HepG2 (cell line): Measurements from ENCODE around the gene SCARB2. TPM values are rescaled to one million over a fixed set of nuclear protein-coding genes. Genes with fewer than 3 reads are reported as not detected.

Experiments
- ATAC-seq: fragments of 200-7000 bp; cut with Tn5 transposase; 3 replicates; pipeline ENCODE4 v1.9.1; 2020; ENCODE audit warnings: mild to moderate bottlenecking, moderate library complexity
- BruUV-seq: library from RNA; stranded (reverse); fragments of 400-500 nt; replicated peaks from 2 replicates; lab custom pipeline; 2021; lab: Mats Ljungman, UMichigan
- CTCF ChIA-PET: fragments of 300-600 bp; formaldehyde crosslinking; extraction: SDS; loops from one replicate; lab custom pipeline; 2021; ENCODE audit warnings: low total read pairs, inconsistent platforms, low intra/inter-chr PET ratio; lab: Yijun Ruan, JAX
- POLR2A ChIA-PET: fragments of 350-600 bp; sonication (Branson Sonifier 250); formaldehyde crosslinking; loops from one replicate; lab custom pipeline; 2020; ENCODE audit warnings: antibody characterized with exemption, inconsistent platforms; lab: Yijun Ruan, JAX
- DNase-seq: peaks from one replicate; pipeline ENCODE4 v3.0.0-alpha.2; 2015; ENCODE audit warnings: low spot score
- FAIRE-seq: peaks from 3 replicates; lab custom pipeline; 2011; peaks lifted over from hg19 to GRCh38; lab: Jason Lieb, UNC
- H2AFZ ChIP-seq: one replicate; pipeline ENCODE4 v1.6.1; 2011; ENCODE audit warnings: low read length, inconsistent platforms
- H3K27ac ChIP-seq: fragments of 300-600 bp; 3 replicates; pipeline ENCODE4 v1.8.0; 2011; ENCODE audit warnings: mixed run types, mild to moderate bottlenecking, mixed read lengths, low read length, inconsistent platforms; ENCODE audit not compliant: insufficient read depth; ENCODE audit errors: extremely low read length
- H3K27me3 ChIP-seq, 2 experiments: fragments of 200-600 bp in 1 of 2; 2 replicates in 1 of 2; 3 replicates in 1 of 2; pipeline versions ENCODE4 v1.6.0 to v1.8.0; 2011; ENCODE audit warnings: low read length in 2 of 2, mild to moderate bottlenecking in 2 of 2, moderate library complexity in 2 of 2, inconsistent platforms in 1 of 2; ENCODE audit not compliant: insufficient read depth in 2 of 2, control insufficient read depth in 1 of 2
- H3K36me3 ChIP-seq, 2 experiments: fragments of 200-600 bp in 1 of 2; replicated peaks in 1 of 2; 2 replicates in 1 of 2; 3 replicates in 1 of 2; pipeline versions ENCODE4 v1.5.1 to v1.8.0; 2011; ENCODE audit warnings: low read length in 2 of 2, inconsistent platforms in 1 of 2; ENCODE audit not compliant: insufficient read depth in 2 of 2, control insufficient read depth in 1 of 2
- H3K4me1 ChIP-seq: 2 replicates; pipeline ENCODE4 v1.5.1; 2012; ENCODE audit warnings: low read length, inconsistent platforms; ENCODE audit not compliant: insufficient read depth
- H3K4me2 ChIP-seq: 2 replicates; pipeline ENCODE4 v1.6.0; 2011; ENCODE audit warnings: low read depth, low read length, inconsistent platforms
- H3K4me3 ChIP-seq, 3 experiments: fragments of 200-600 bp in 1 of 3; sonication (generic), shearing (Covaris generic) in 1 of 3; replicated peaks in 1 of 3; 2 replicates each; pipeline ENCODE4 v1.5.1; 2011 to 2016; ENCODE audit warnings: low read length in 3 of 3, inconsistent platforms in 2 of 3, low read depth in 2 of 3, mild to moderate bottlenecking in 2 of 3, control low read depth in 1 of 3, mixed read lengths in 1 of 3; ENCODE audit not compliant: insufficient read depth in 1 of 3
- H3K79me2 ChIP-seq: one replicate; pipeline ENCODE4 v1.6.1; 2011; ENCODE audit warnings: low read length, inconsistent platforms; ENCODE audit not compliant: insufficient read depth
- H3K9ac ChIP-seq: 2 replicates; pipeline ENCODE4 v1.6.0; 2011; ENCODE audit warnings: mild to moderate bottlenecking, low read depth, low read length, inconsistent platforms; ENCODE audit not compliant: insufficient read depth
- H3K9me3 ChIP-seq: 2 replicates; pipeline ENCODE4 v1.5.1; 2012; ENCODE audit warnings: mild to moderate bottlenecking, low read length
- H4K20me1 ChIP-seq: 2 replicates; pipeline ENCODE4 v1.6.0; 2011; ENCODE audit warnings: inconsistent platforms, mild to moderate bottlenecking, low read length, moderate library complexity; ENCODE audit not compliant: insufficient read depth
- CERS6 ChIP-seq: sonication (generic); formaldehyde crosslinking; IDR thresholded peaks from 2 replicates; pipeline ENCODE4 v1.5.0; 2020; ENCODE audit warnings: missing genetic modification reagents
- DMAP1 ChIP-seq: IDR thresholded peaks from 2 replicates; pipeline ENCODE4 v1.6.1; 2016
- FOXA3 ChIP-seq: IDR thresholded peaks from 2 replicates; pipeline ENCODE4 v1.6.1; 2016; ENCODE audit warnings: missing genetic modification reagents, missing compliant biosample characterization
- FOXO1 ChIP-seq: sonication (generic); formaldehyde crosslinking; IDR thresholded peaks from 2 replicates; pipeline ENCODE4 v1.4.0; 2020; ENCODE audit warnings: missing genetic modification reagents
- GZF1 ChIP-seq: sonication (generic); formaldehyde crosslinking; IDR thresholded peaks from 2 replicates; pipeline ENCODE4 v1.5.1; 2020; ENCODE audit warnings: mild to moderate bottlenecking, missing genetic modification reagents
- HNRNPLL ChIP-seq: fragments of 200-400 bp; formaldehyde crosslinking; IDR thresholded peaks from 2 replicates; pipeline ENCODE4 v1.6.1; 2017; ENCODE audit warnings: mild to moderate bottlenecking, low read depth, low read length; ENCODE audit not compliant: poor library complexity, severe bottlenecking
- HOXA9 ChIP-seq: sonication (generic); formaldehyde crosslinking; IDR thresholded peaks from 2 replicates; pipeline ENCODE4 v1.8.1; 2022; ENCODE audit warnings: missing genetic modification reagents, mild to moderate bottlenecking, moderate library complexity, borderline replicate concordance
- JUND ChIP-seq: sonication (generic); formaldehyde crosslinking; IDR thresholded peaks from 2 replicates; pipeline ENCODE4 v1.8.0; 2022; ENCODE audit warnings: mild to moderate bottlenecking, missing genetic modification reagents
- KDM4B ChIP-seq: sonication (generic); formaldehyde crosslinking; IDR thresholded peaks from 2 replicates; pipeline ENCODE4 v1.4.0; 2020; ENCODE audit warnings: missing genetic modification reagents
- MIER3 ChIP-seq: IDR thresholded peaks from 2 replicates; pipeline ENCODE4 v1.6.1; 2016; ENCODE audit warnings: missing compliant biosample characterization, borderline replicate concordance
- NR2C2 ChIP-seq: sonication (generic); formaldehyde crosslinking; IDR thresholded peaks from 2 replicates; pipeline ENCODE4 v1.4.0; 2020; ENCODE audit warnings: missing genetic modification reagents, mild to moderate bottlenecking, moderate library complexity, borderline replicate concordance
- SIN3A ChIP-seq: IDR thresholded peaks from 2 replicates; pipeline ENCODE4 v1.6.1; 2011; ENCODE audit warnings: low read depth, mild to moderate bottlenecking, control low read depth, low read length, borderline replicate concordance
- WIZ ChIP-seq: sonication (generic); formaldehyde crosslinking; IDR thresholded peaks from 2 replicates; pipeline ENCODE4 v1.5.1; 2020; ENCODE audit warnings: mild to moderate bottlenecking, missing genetic modification reagents
- ZKSCAN1 ChIP-seq: fragments of 150-350 bp; IDR thresholded peaks from 2 replicates; pipeline ENCODE4 v1.6.1; 2014; ENCODE audit warnings: low read length
- ZNF143 ChIP-seq: sonication (generic); formaldehyde crosslinking; IDR thresholded peaks from 2 replicates; pipeline ENCODE4 v1.4.0; 2020; ENCODE audit warnings: missing genetic modification reagents
- ZNF362 ChIP-seq: sonication (generic); formaldehyde crosslinking; IDR thresholded peaks from 2 replicates; pipeline ENCODE4 v1.4.0; 2020; ENCODE audit warnings: missing genetic modification reagents, mild to moderate bottlenecking, borderline replicate concordance
- ZNF446 ChIP-seq: sonication (generic); formaldehyde crosslinking; IDR thresholded peaks from 2 replicates; pipeline ENCODE4 v1.5.0; 2020; ENCODE audit warnings: mild to moderate bottlenecking, missing genetic modification reagents
- ZNF780A ChIP-seq: sonication (generic); formaldehyde crosslinking; IDR thresholded peaks from 2 replicates; pipeline ENCODE4 v1.8.0; 2022; ENCODE audit warnings: mild to moderate bottlenecking, missing genetic modification reagents, moderate library complexity
- ZNF83 ChIP-seq: sonication (generic); formaldehyde crosslinking; IDR thresholded peaks from 2 replicates; pipeline ENCODE4 v1.4.0; 2020; ENCODE audit warnings: missing genetic modification reagents, mild to moderate bottlenecking, borderline replicate concordance
- in situ Hi-C: cut with HindIII; loops from 2 replicates; pipeline ENCODE4 v1.10.0; 2017; ENCODE audit warnings: low pct_unique_long_range_greater_than_20kb; ENCODE audit not compliant: extremely low pct_ligation_motif_present
- intact Hi-C: fragments of 100-400 bp; cut with micrococcal nuclease; formaldehyde crosslinking; loops from one replicate; pipeline ENCODE4 v1.10.0; 2022; ENCODE audit not compliant: unreplicated experiment
- polyA plus RNA-seq, 8 experiments: library from polyadenylated mRNA; depleted of rRNA in 3 of 8; stranded (reverse) in 7 of 8; unstranded in 1 of 8; fragments of >200 nt; fragmentation: Illumina TruSeq in 4 of 8; extraction: Trizol in 4 of 8; gene quantifications; 2 replicates each; pipeline versions ENCODE4 v1.2.1 to v1.2.3, GENCODE V29; 2011 to 2016; ENCODE audit warnings: low read depth in 4 of 8, missing spikeins in 1 of 8, mixed read lengths in 1 of 8; ENCODE audit not compliant: insufficient read depth in 1 of 8
- total RNA-seq, 5 experiments: library from RNA; depleted of rRNA; stranded (reverse); fragments of >200 nt; fragmentation: Illumina TruSeq; extraction: Trizol; gene quantifications; 2 replicates each; pipeline ENCODE4 v1.2.3, GENCODE V29; 2016; ENCODE audit warnings: low read depth in 1 of 5
- TF ChIP-seq, protein P1 (sequence below): sonication (generic); formaldehyde crosslinking; IDR thresholded peaks from 2 replicates; pipeline ENCODE4 v1.5.0; 2020; ENCODE audit warnings: mild to moderate bottlenecking, low read depth, missing genetic modification reagents, borderline replicate concordance

SCARB2 gene
- total and polyA plus RNA-seq, 2 of the 13 experiments (the other 11 are each of a cell fraction or from before 2014, with no cell fraction given): 40.6 to 43.4 TPM

GRCh38 chr4:76188149-76188548 is 25.5 kb downstream of the SCARB2 start:
- no peak overlapping the region for H3K9ac ChIP-seq
- ChIA-PET POLR2A (no interaction called here), CTCF (no interaction called here)
- H3K27ac ChIP-seq: no peak overlapping the region
- DNase-seq (no peak), FAIRE-seq (no peak), ATAC-seq (no peak)
- H3K36me3 ChIP-seq: peaks cover 9 to 30% of the 10 kb centered on the region in 2 experiments
- H3K27me3 ChIP-seq: no peaks in the 10 kb centered on the region
- no peak overlapping the region for H3K4me3 ChIP-seq
- no TSS peak for BruUV-seq
- TF ChIP-seq DMAP1 (CRISPR knock-in tag) (no peak), FOXO1 (CRISPR knock-in tag) (no peak), NR2C2 (CRISPR knock-in tag) (no peak), GZF1 (CRISPR knock-in tag) (no peak), HOXA9 (CRISPR knock-in tag) (no peak), ZNF83 (CRISPR knock-in tag) (no peak), CERS6 (no peak), ZKSCAN1 (no peak), ZNF780A (CRISPR knock-in tag) (no peak), HNRNPLL (no peak), KDM4B (CRISPR knock-in tag) (no peak), JUND (CRISPR knock-in tag) (no peak), ZNF143 (no peak), FOXA3 (CRISPR knock-in tag) (no peak), ZNF362 (CRISPR knock-in tag) (no peak), WIZ (CRISPR knock-in tag) (no peak), ZNF446 (no peak), MIER3 (CRISPR knock-in tag) (no peak), SIN3A (no peak)
- TF ChIP-seq, protein P1, sequence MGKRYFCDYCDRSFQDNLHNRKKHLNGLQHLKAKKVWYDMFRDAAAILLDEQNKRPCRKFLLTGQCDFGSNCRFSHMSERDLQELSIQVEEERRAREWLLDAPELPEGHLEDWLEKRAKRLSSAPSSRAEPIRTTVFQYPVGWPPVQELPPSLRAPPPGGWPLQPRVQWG (CRISPR knock-in tag): no peak
- no peaks in the 10 kb centered on the region for H3K79me2 ChIP-seq
- H3K4me1 ChIP-seq: peaks cover 16% of the 10 kb centered on the region
- no peaks in the 10 kb centered on the region for H3K9me3 ChIP-seq
- intact Hi-C loops (no loop called here), in situ Hi-C loops (no loop called here)
- H3K4me2 ChIP-seq: no peak overlapping the region
- no peak overlapping the region for H2AFZ ChIP-seq
- no peaks in the 10 kb centered on the region for H4K20me1 ChIP-seq
